C1 segment of cervical spinal cord (tissue), 14 donors: ENCODE results near the gene LRRC45.

Experiments used
- DNase-seq, 14 donors: peaks; one replicate each; lab custom pipeline; 2025; lab: John Stamatoyannopoulos, UW

Gene LRRC45

GRCh38 chr17:82050152-82050760 lies 27.2 kb downstream of the LRRC45 start:
- DNase-seq: no peak

DNA sequence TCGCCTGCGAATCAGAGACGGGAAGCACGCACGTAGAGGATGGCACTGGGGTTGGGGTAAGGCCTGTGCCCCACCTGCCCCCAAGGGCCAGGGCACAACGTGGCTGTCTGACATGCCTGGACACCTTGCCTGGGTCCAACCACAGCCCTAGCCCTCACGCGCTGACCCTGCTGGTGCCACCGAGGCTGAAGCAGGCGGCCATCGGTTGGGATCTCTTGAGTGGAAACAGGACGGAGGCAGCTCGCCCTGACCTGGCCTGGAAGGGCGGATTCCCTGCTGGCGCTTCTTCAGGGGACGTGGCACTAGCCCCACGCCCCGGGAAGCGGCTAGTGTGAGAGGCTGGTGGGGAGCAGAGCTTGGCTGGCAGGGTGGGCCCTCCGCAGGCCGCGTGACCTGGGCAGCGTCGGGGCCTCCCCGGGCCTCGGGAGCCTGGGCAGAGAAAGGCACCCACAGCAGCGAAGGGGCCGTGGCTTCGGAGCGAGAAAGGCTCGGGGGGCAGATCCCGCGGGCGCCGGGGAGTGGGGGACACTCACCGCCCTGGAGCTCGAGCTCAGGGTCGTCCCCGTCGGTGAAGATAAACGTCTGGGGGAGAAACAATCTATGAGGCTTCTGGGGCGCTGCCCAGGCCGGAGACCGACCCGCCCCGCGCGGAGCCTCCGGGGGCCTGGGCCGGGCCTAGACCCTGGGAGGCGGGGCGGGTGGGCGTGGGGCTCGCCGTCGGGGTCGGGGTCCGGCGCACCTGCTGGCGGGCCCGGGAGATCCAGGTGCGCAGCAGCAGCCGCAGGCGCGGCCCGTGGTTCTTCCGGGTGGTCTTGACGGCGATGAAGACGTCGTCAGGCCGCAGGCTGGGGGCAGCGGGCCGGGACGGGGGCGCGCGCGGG lies 27.9 kb downstream of the LRRC45 start:
- no peak for DNase-seq

DNA sequence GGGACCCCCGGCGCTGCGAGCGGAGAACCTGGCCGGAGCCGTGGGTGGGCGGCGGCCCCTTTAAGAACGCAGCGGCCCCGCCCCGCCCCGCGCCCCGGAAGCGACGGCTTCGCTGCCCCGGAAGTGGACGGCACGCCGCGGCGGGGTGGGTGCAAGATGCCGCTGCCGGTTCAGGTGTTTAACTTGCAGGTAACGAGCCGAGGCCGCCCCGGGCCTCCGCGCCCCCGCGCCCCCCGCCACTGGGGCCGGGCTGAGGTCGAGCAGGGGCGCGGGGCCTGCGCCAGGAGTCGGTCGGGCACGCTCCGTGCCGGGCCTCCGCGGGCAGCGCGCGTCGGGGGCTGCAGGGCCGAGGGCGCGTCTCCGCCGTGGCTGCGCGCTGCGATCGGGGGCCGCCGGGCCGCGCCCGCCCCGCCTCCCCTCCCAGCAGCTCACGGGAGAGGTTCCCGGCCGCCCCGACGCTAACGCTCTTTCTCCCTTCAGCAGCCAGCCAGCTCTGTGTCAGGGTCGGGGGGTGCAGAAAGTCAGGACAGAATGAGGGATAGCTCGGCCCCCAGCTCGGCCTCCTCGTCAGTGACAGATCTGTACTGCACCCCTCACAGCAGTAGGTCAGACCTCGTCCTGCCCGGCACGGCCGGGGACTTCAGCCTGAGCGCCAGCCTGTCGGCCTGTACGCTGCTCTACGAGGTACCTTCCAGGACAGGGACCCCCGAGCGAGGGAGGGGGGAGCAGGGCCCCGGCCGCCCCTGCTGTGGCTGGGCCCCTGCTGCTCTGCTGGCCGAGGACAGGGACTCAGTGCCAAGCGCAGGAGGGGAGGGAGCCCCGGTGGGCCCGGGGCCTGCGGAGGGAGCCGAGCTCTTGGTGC lies 28.9 kb downstream of the LRRC45 start, which contains the start of the genes GPS1 and RFNG:
Gene GPS1 (plus strand): TSS at position 123 of the 862 bp plus-strand sequence. CDS start 34 bp downstream, at position 157.
Gene RFNG (minus strand): TSS at position 36 of the 862 bp plus-strand sequence. CDS start 45 bp downstream, outside the sequence.
- peak in 12 of 14 donors; percentile 11 to 86 (median 49) for DNase-seq

DNA sequence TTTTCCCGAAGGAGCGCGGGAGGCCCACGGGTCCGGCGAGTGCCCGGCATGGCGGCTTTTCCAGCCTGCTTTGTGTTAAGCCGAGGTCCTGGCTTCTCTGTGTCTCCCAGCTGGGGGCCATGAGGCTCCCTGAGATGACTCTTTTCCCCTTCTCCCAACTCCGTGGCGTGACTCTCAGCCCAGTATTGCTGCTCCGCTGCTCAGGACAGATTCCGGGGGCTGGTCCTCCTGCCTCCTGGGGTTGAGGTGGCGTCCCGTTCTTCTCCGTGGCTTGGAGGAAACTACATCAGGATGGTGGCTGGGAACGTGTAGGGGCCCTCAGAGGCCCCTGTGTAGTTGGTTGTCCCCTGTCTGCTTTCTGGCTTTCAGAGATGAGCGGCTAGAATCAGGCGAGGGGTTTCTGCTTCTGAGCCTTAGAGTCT lies 29.5 kb downstream of the LRRC45 start:
- no peak for DNase-seq

DNA sequence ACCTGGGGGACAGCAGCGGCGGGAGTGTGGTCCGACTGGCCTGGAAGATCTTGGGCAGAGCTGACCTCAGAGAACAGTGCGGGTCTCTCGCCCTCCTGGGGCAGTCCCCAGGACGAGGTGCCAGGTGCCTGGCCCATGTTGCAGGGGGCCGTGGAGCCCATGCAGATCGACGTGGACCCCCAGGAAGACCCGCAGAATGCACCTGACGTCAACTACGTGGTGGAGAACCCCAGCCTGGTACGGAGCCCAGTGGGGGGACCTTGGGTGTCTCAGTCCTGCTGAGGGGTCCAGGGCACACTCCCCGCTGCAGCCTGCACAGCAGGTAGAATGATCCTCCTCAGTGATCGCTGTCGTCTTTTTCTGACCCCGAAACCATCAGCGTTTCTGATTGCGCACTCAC lies 30.0 kb downstream of the LRRC45 start:
- no peak for DNase-seq

- no peak for DNase-seq
Observed at GRCh38 chr17:82053556-82054263, 30.6 kb downstream of the LRRC45 start.

DNA sequence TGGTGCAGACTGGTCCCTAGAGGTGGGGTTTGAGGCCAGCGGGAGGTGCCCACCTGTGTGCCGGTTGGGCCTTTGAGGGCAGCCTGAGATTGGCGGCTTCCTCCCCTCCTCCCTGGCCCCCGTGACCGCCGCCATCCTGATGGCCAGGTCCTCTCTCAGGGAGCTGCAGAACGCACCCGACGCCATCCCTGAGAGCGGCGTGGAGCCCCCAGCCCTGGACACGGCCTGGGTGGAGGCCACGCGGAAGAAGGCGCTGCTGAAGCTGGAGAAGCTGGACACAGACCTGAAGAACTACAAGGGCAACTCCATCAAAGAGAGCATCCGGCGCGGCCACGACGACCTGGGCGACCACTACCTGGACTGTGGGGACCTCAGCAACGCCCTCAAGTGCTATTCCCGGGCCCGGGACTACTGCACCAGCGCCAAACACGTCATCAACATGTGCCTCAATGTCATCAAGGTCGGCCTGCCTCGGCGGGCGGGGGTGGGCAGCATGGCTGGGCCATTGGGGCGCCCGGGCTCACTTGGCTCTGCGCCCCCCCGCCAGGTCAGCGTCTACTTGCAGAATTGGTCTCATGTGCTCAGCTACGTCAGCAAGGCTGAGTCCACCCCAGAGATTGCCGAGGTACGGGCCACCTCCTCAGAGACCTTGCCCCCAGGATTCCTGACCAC lies 31.4 kb downstream of the LRRC45 start:
- DNase-seq: no peak

DNA sequence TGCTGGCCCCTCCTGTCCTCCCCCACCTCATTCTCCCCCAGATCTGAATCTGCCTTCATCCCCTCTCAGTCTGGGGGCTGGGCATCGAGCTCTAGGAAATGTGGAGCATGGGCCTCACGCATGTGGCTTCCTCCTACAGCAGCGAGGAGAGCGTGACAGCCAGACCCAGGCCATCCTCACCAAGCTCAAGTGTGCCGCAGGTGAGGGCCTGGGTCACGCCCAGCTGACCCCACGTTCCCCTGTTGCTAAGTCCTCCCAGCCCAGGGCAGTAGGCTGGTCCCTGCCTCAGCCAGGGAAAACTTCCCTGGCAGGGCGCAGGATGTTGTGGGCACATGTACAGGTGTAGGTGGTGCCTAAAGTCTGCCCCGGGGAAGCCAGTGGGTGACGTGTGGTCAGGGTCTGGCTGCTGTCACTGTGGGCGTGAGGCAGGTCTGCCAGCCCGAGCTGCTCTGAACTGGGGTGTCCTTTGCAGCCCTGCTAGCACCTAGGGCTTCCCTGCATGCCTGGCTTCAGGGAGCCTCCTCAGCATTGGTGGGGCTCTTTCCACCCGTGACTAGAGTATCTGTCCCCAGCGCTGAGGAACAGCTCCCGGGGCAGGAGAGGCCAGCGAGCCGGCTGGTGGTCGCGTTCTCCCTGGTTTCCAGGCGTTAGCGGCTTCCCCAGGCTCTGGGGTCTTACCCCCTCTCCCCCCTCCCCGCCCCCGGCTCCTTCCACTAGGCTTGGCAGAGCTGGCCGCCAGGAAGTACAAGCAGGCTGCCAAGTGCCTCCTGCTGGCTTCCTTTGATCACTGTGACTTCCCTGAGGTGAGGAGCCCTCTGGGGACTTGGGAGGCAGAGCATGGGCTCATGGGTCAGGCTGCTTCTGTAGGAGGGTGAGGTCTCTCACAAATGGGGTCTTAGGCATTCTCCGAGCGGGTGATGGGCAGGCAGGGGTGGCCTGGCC lies 32.2 kb downstream of the LRRC45 start:
- no peak for DNase-seq

DNA sequence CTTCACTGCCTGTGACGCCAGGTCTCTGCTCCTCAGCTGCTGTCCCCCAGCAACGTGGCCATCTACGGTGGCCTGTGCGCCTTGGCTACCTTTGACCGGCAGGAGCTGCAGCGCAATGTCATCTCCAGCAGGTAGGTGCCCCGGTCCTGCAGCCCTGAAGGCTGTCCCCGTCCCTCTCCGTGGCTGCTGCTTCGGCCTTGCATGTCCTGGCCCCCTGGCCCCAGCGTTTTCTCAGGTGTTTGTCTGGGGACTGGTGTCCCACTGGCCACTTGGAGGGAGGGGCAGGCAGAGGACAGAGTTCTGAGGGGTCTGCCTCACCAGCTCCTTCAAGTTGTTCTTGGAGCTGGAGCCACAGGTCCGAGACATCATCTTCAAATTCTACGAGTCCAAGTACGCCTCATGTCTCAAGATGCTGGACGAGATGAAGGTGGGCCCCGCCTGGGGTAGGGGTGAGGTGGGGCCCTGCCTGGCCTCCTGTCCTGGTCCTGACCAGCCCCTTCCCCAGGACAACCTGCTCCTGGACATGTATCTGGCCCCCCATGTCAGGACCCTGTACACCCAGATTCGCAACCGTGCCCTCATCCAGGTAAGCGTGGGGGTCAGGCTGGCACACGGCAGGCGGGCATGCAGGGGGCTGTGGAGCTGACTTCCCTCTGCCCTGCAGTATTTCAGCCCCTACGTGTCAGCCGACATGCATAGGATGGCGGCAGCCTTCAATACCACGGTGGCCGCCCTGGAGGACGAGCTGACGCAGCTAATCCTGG lies 33.0 kb downstream of the LRRC45 start:
- no peak for DNase-seq

DNA sequence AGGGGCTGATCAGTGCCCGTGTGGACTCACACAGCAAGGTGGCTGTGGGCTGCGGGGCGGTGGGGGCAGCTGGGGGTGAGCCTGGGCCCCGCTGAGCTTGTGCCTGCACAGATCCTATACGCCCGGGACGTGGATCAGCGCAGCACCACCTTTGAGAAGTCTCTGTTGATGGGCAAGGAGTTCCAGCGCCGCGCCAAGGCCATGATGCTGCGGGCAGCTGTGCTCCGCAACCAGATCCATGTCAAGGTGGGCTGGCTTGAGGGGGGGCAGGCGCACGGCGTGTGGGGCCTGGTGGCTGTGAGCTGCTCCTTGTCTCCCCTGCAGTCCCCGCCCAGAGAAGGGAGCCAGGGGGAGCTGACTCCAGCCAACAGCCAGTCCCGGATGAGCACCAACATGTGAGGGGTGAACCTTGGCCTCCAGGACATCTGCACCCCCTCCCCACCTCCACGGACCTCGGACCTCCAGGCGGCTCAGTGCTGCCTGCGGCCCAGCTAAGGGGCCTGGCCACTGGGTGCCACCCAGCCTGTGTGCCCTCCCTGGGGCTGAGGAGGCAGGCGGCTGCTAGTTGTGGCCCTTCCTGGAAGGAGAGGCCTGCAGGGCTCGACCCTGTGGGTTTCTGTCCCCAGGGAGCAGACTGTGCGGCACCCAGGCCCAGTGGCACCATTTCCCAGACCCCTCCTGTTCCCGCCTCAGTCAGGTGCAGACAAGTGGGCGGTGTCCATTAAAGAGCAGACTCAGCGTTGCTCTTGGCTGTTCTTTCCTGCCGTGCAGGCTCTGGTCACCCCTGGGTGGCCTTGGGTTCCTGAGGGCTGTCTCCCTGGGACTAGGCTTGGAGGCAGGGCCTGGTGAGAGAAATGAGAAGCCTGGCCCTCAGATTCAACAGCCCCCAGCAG lies 33.9 kb downstream of the LRRC45 start:
- DNase-seq: no peak

- DNase-seq: no peak
Observed at GRCh38 chr17:82058230-82058854, 35.2 kb downstream of the LRRC45 start.

DNA sequence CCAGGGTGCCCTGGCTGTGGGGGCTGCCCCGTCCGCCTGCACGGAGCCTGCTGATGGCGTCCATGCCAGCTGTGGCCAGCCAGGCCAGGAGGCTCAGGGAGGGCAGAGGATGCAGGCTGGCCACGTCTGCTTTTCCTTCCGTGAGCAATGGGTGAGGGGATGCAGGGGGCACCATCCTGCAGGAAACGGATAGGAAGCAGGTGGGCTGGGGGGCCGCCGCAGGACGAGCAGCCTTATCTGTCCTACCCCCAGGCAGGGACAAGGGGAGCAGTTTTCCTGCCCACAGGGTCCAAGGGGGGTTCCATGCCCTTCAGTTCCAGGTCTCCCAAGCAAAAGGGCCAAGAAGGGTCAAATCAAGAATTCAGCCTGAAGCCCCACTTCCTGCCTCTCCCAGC lies 35.7 kb downstream of the LRRC45 start:
- no peak for DNase-seq

DNA sequence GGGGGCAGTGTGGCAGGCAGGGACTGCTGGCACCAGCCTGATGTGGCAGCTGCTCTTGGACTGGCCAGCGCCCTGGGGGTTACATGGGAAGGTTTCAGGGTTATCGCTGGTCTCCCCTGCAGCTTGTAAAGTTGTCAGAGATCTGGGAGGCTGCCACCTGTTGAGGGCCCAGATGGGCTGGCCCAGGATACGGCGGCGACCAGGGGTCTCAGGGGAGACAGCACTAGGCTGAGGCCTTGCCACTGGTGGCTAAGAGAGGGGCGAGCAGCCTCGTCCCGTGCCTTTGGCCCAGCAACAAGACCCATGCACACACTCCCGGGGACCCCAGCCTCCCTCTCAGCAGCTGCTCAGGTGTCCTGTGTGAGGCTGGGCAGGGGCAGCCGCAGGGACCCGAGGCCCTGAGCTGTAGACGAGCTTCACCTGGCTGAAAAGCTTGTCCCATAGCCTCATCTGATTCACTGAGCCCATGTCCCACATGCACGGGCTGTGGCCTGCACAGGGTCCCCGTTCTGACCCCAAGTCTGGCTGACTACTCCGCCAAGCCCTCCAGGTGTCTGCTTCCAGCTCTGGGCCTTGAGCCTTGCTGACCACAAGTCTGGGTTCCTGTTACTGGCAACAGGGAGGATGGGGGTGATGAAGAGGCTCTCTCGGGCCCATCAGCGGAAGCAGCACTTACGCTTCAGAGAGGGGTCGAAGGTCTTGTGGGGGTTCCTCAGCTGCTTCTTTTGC lies 36.3 kb downstream of the LRRC45 start:
- DNase-seq: no peak

DNA sequence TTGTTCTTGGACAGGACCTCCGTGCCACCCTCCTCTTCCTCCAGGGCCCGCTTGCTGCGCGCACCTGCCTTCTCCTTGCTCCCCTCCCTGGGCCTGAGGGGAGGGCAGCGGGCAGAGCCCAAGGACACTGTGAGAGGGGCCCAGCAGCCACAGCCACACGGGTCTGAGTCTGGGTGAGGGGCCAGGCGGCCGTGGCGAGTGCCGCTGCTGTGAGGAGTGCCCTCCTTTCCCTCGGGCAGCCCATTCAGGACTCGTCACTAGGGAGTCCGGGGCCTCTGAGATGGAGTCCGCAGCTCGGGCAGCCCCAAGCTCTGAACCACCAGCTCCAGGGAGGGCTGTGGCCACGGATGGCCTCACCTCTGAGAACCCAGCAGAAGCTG lies 36.9 kb downstream of the LRRC45 start:
- no peak for DNase-seq

GRCh38 chr17:82060614-82061013 lies 37.5 kb downstream of the LRRC45 start:
- DNase-seq: no peak

DNA sequence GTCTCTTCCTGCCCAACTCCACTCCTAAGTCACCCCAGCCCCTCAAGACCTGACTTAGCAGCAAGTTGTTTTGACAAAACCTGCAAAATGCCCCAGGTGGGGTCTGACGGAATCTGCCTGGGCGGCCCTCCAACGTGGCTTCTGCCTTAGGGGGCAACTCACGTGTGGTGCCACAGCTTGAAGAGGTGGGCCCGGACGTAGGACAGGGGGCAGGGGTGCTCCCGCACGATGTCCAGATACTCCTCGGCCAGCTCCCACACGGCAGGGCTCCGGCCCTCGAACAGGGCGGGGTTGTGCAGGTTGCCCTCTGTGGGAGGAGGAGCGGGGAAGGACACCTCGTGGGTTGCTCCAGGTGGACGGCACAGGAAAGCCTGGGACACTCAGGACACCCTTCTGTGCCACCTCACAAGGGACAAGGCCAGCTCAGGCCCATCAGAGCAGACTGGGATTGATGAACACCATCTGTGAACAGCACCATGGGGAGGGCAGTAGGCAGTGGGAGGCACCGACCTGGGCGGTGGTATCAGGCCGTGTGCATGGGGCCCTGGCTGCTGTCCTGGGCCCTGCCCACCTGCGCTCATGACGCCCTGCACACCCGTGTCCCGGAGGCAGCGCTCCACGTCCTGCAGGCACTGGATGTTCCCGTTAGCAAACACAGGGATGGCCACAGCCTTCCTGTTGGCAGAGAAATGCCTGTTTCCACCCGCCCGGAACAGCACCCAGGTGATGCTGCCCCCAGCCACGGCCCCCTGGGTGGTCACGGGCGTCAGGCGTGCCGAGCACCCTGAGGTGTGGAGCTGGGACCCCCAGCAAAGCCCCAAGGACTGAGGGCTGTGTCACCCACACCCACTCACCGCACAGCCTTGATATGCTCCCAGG lies 38.2 kb downstream of the LRRC45 start:
- no peak for DNase-seq
